GM21360 (cell line): ENCODE results near the gene ARHGEF1.

ENCODE experiments used
- ATAC-seq: cut with Tn5 transposase; IDR thresholded peaks from one replicate; pipeline ENCODE4 v1.9.1; 2021; ENCODE audit warnings: mild to moderate bottlenecking, moderate library complexity; ENCODE audit not compliant: unreplicated experiment

Gene ARHGEF1

GRCh38 chr19:41945135-41945766, 62.3 kb downstream of the ARHGEF1 start:
- no peak for ATAC-seq

GRCh38 chr19:41947091-41947490, 64.1 kb downstream of the ARHGEF1 start:
- no peak for ATAC-seq

- ATAC-seq, result no peak
These were observed 68.7 kb downstream of the ARHGEF1 start for GRCh38 chr19:41951686-41952172.

GRCh38 chr19:41955521-41955920, 72.5 kb downstream of the ARHGEF1 start:
- ATAC-seq, result no peak

GRCh38 chr19:41956621-41957020, 73.6 kb downstream of the ARHGEF1 start:
- ATAC-seq, result no peak
